GM12865 (cell line): ENCODE data around the gene ABCA7.

Experiments
- DNase-seq: peaks from one replicate; pipeline ENCODE4 v3.0.0; 2010; ENCODE audit warnings: low read depth
- H3K4me3 ChIP-seq: 2 replicates; pipeline ENCODE4 v1.5.1; 2011; ENCODE audit warnings: mild to moderate bottlenecking, low read depth, low read length, control low read depth
- CTCF ChIP-seq: IDR thresholded peaks from 2 replicates; pipeline ENCODE4 v1.5.1; 2011; ENCODE audit warnings: low read length, control low read depth, low read depth, inconsistent platforms; ENCODE audit not compliant: insufficient read depth; ENCODE audit errors: missing control alignments

The ABCA7 gene

GRCh38 chr19:1062387-1063029 lies 22.6 kb downstream of the ABCA7 start:
- DNase-seq = no peak
- no peak overlapping the region for H3K4me3 ChIP-seq

GRCh38 chr19:1063030-1063908 lies 23.4 kb downstream of the ABCA7 start:
- DNase-seq = peak; percentile 86
- TF ChIP-seq CTCF = no peak
- H3K4me3 ChIP-seq = no peak overlapping the region

More at GRCh38 chr19:1062387-1063029, 22.6 kb downstream of the ABCA7 start:
- no peak for TF ChIP-seq CTCF

GRCh38 chr19:1063909-1064660 lies 24.2 kb downstream of the ABCA7 start:
- no peak for DNase-seq
- no peak for TF ChIP-seq CTCF
- H3K4me3 ChIP-seq = no peak overlapping the region

GRCh38 chr19:1064661-1065605 lies 25.0 kb downstream of the ABCA7 start:
- no peak overlapping the region for H3K4me3 ChIP-seq
- TF ChIP-seq CTCF = peak; percentile 89
- peak; percentile 85 for DNase-seq

- TF ChIP-seq CTCF = no peak
- no peak overlapping the region for H3K4me3 ChIP-seq
- peak; percentile 17 for DNase-seq
Observed at GRCh38 chr19:1065606-1066109, 25.8 kb downstream of the ABCA7 start.
